HepG2 (cell line): ENCODE results near the gene HIPK2. TPM values are rescaled to one million over a fixed set of nuclear protein-coding genes. Genes with fewer than 3 reads are reported as not detected.

Source experiments
- ATAC-seq: fragments of 200-7000 bp; cut with Tn5 transposase; 3 replicates; pipeline ENCODE4 v1.9.1; 2020; ENCODE audit warnings: mild to moderate bottlenecking, moderate library complexity
- BruUV-seq: library from RNA; stranded (reverse); fragments of 400-500 nt; replicated peaks from 2 replicates; lab custom pipeline; 2021; lab: Mats Ljungman, UMichigan
- CTCF ChIA-PET: fragments of 300-600 bp; formaldehyde crosslinking; extraction: SDS; loops from one replicate; lab custom pipeline; 2021; ENCODE audit warnings: low total read pairs, inconsistent platforms, low intra/inter-chr PET ratio; lab: Yijun Ruan, JAX
- POLR2A ChIA-PET: fragments of 350-600 bp; sonication (Branson Sonifier 250); formaldehyde crosslinking; loops from one replicate; lab custom pipeline; 2020; ENCODE audit warnings: antibody characterized with exemption, inconsistent platforms; lab: Yijun Ruan, JAX
- DNase-seq: peaks from one replicate; pipeline ENCODE4 v3.0.0-alpha.2; 2015; ENCODE audit warnings: low spot score
- FAIRE-seq: peaks from 3 replicates; lab custom pipeline; 2011; peaks lifted over from hg19 to GRCh38; lab: Jason Lieb, UNC
- H2AFZ ChIP-seq: one replicate; pipeline ENCODE4 v1.6.1; 2011; ENCODE audit warnings: low read length, inconsistent platforms
- H3K27ac ChIP-seq: fragments of 300-600 bp; 3 replicates; pipeline ENCODE4 v1.8.0; 2011; ENCODE audit warnings: mixed run types, mild to moderate bottlenecking, mixed read lengths, low read length, inconsistent platforms; ENCODE audit not compliant: insufficient read depth; ENCODE audit errors: extremely low read length
- H3K27me3 ChIP-seq, 2 experiments: fragments of 200-600 bp in 1 of 2; 2 replicates in 1 of 2; 3 replicates in 1 of 2; pipeline versions ENCODE4 v1.6.0 to v1.8.0; 2011; ENCODE audit warnings: low read length in 2 of 2, mild to moderate bottlenecking in 2 of 2, moderate library complexity in 2 of 2, inconsistent platforms in 1 of 2; ENCODE audit not compliant: insufficient read depth in 2 of 2, control insufficient read depth in 1 of 2
- H3K36me3 ChIP-seq, 2 experiments: fragments of 200-600 bp in 1 of 2; replicated peaks in 1 of 2; 2 replicates in 1 of 2; 3 replicates in 1 of 2; pipeline versions ENCODE4 v1.5.1 to v1.8.0; 2011; ENCODE audit warnings: low read length in 2 of 2, inconsistent platforms in 1 of 2; ENCODE audit not compliant: insufficient read depth in 2 of 2, control insufficient read depth in 1 of 2
- H3K4me1 ChIP-seq: 2 replicates; pipeline ENCODE4 v1.5.1; 2012; ENCODE audit warnings: low read length, inconsistent platforms; ENCODE audit not compliant: insufficient read depth
- H3K4me2 ChIP-seq: 2 replicates; pipeline ENCODE4 v1.6.0; 2011; ENCODE audit warnings: low read depth, low read length, inconsistent platforms
- H3K4me3 ChIP-seq, 3 experiments: fragments of 200-600 bp in 1 of 3; sonication (generic), shearing (Covaris generic) in 1 of 3; replicated peaks in 1 of 3; 2 replicates each; pipeline ENCODE4 v1.5.1; 2011 to 2016; ENCODE audit warnings: low read length in 3 of 3, inconsistent platforms in 2 of 3, low read depth in 2 of 3, mild to moderate bottlenecking in 2 of 3, control low read depth in 1 of 3, mixed read lengths in 1 of 3; ENCODE audit not compliant: insufficient read depth in 1 of 3
- H3K79me2 ChIP-seq: one replicate; pipeline ENCODE4 v1.6.1; 2011; ENCODE audit warnings: low read length, inconsistent platforms; ENCODE audit not compliant: insufficient read depth
- H3K9ac ChIP-seq: 2 replicates; pipeline ENCODE4 v1.6.0; 2011; ENCODE audit warnings: mild to moderate bottlenecking, low read depth, low read length, inconsistent platforms; ENCODE audit not compliant: insufficient read depth
- H3K9me3 ChIP-seq: 2 replicates; pipeline ENCODE4 v1.5.1; 2012; ENCODE audit warnings: mild to moderate bottlenecking, low read length
- H4K20me1 ChIP-seq: 2 replicates; pipeline ENCODE4 v1.6.0; 2011; ENCODE audit warnings: inconsistent platforms, mild to moderate bottlenecking, low read length, moderate library complexity; ENCODE audit not compliant: insufficient read depth
- CTCF ChIP-seq: sonication (generic); formaldehyde crosslinking; IDR thresholded peaks from 2 replicates; pipeline ENCODE4 v1.5.0; 2020; ENCODE audit warnings: mild to moderate bottlenecking, missing genetic modification reagents, moderate library complexity
- DR1 ChIP-seq: sonication (generic); formaldehyde crosslinking; IDR thresholded peaks from 2 replicates; pipeline ENCODE4 v1.8.0; 2021; ENCODE audit warnings: mild to moderate bottlenecking, missing genetic modification reagents, inconsistent platforms
- GATAD1 ChIP-seq: IDR thresholded peaks from 2 replicates; pipeline ENCODE4 v1.6.1; 2016; ENCODE audit warnings: missing genetic modification reagents, missing compliant biosample characterization
- HDAC2 ChIP-seq: sonication (generic); formaldehyde crosslinking; IDR thresholded peaks from 2 replicates; pipeline ENCODE4 v1.4.0; 2020; ENCODE audit warnings: missing genetic modification reagents
- JUND ChIP-seq: sonication (generic); formaldehyde crosslinking; IDR thresholded peaks from 2 replicates; pipeline ENCODE4 v1.8.0; 2022; ENCODE audit warnings: mild to moderate bottlenecking, missing genetic modification reagents
- KDM3A ChIP-seq: IDR thresholded peaks from 2 replicates; pipeline ENCODE4 v1.6.1; 2018; ENCODE audit warnings: low read depth, missing compliant biosample characterization
- LBX2 ChIP-seq: sonication (generic); formaldehyde crosslinking; IDR thresholded peaks from 2 replicates; pipeline ENCODE4 v1.5.0; 2020; ENCODE audit warnings: missing genetic modification reagents, mild to moderate bottlenecking, borderline replicate concordance
- RBM39 ChIP-seq: fragments of 200-400 bp; formaldehyde crosslinking; IDR thresholded peaks from one replicate; pipeline ENCODE4 v1.6.1; 2018; ENCODE audit warnings: antibody characterized with exemption, mild to moderate bottlenecking, low read depth, low read length; ENCODE audit not compliant: poor library complexity, severe bottlenecking
- SCMH1 ChIP-seq: sonication (generic); formaldehyde crosslinking; IDR thresholded peaks from 2 replicates; pipeline ENCODE4 v1.9.0; 2021; ENCODE audit warnings: missing genetic modification reagents, mild to moderate bottlenecking, borderline replicate concordance
- TP53 ChIP-seq: sonication (generic); formaldehyde crosslinking; conservative IDR thresholded peaks from 2 replicates; pipeline ENCODE4 v1.4.0; 2020; ENCODE audit warnings: missing genetic modification reagents
- ZBTB34 ChIP-seq: sonication (generic); formaldehyde crosslinking; IDR thresholded peaks from 2 replicates; pipeline ENCODE4 v1.8.0; 2022; ENCODE audit warnings: mild to moderate bottlenecking, missing genetic modification reagents
- ZBTB39 ChIP-seq: sonication (generic); formaldehyde crosslinking; IDR thresholded peaks from 2 replicates; pipeline ENCODE4 v1.5.0; 2020; ENCODE audit warnings: missing genetic modification reagents
- WGBS: methylation state at CpG from one replicate; pipeline ENCODE4 v1.1.6; 2017; ENCODE audit warnings: low lambda C conversion rate; 5-methylcytosine and 5-hydroxymethylcytosine counted together
- in situ Hi-C: cut with HindIII; loops from 2 replicates; pipeline ENCODE4 v1.10.0; 2017; ENCODE audit warnings: low pct_unique_long_range_greater_than_20kb; ENCODE audit not compliant: extremely low pct_ligation_motif_present
- intact Hi-C: fragments of 100-400 bp; cut with micrococcal nuclease; formaldehyde crosslinking; loops from one replicate; pipeline ENCODE4 v1.10.0; 2022; ENCODE audit not compliant: unreplicated experiment
- polyA plus RNA-seq, 8 experiments: library from polyadenylated mRNA; depleted of rRNA in 3 of 8; stranded (reverse) in 7 of 8; unstranded in 1 of 8; fragments of >200 nt; fragmentation: Illumina TruSeq in 4 of 8; extraction: Trizol in 4 of 8; gene quantifications; 2 replicates each; pipeline versions ENCODE4 v1.2.1 to v1.2.3, GENCODE V29; 2011 to 2016; ENCODE audit warnings: low read depth in 4 of 8, missing spikeins in 1 of 8, mixed read lengths in 1 of 8; ENCODE audit not compliant: insufficient read depth in 1 of 8
- total RNA-seq, 5 experiments: library from RNA; depleted of rRNA; stranded (reverse); fragments of >200 nt; fragmentation: Illumina TruSeq; extraction: Trizol; gene quantifications; 2 replicates each; pipeline ENCODE4 v1.2.3, GENCODE V29; 2016; ENCODE audit warnings: low read depth in 1 of 5

Gene HIPK2
- total and polyA plus RNA-seq, 2 of the 13 experiments (the other 11 are each of a cell fraction or from before 2014, with no cell fraction given) = 14.4 to 20.2 TPM

GRCh38 chr7:139673762-139674161, 104.0 kb downstream of the HIPK2 start:
- Histone ChIP-seq H3K4me3 (no peak overlapping the region), H3K9ac (no peak overlapping the region), H3K36me3 (peaks cover 1 to 9% of the 10 kb centered on the region in 2 experiments; a peak in 2 of 5 replicates), H3K79me2 (peaks cover 14% of the 10 kb centered on the region), H2AFZ (no peak overlapping the region), H4K20me1 (no peaks in the 10 kb centered on the region), H3K4me1 (peaks cover 61% of the 10 kb centered on the region), H3K27me3 (no peaks in the 10 kb centered on the region), H3K4me2 (no peak overlapping the region), H3K9me3 (no peaks in the 10 kb centered on the region), H3K27ac (peak overlapping the region; percentile 87)
- ATAC-seq (no peak), FAIRE-seq (no peak), DNase-seq (no peak)
- BruUV-seq = no TSS peak
- ChIA-PET POLR2A (interaction anchor here (0.6 to 3.3 kb wide), 4 partner anchors 11 to 314 kb away, joined by 3 to 15 read pairs (median 6); partner anchors contain the start of gene LUC7L2), CTCF (no interaction called here)
- 95% methylated on average over 6 of the region's 6 CpGs for WGBS
- in situ Hi-C loops (no loop called here), intact Hi-C loops (loop anchor here (2.0 kb wide), 1 partner anchor 67 kb away; no protein-coding TSS in a partner anchor)
- TF ChIP-seq DR1 (no peak), SCMH1 (CRISPR knock-in tag) (no peak)

- H3K27me3 ChIP-seq = no peaks in the 10 kb centered on the region
- CTCF ChIA-PET = no interaction called here
- DNase-seq = no peak
- H3K27ac ChIP-seq = peak overlapping the region; percentile 87
- no peak overlapping the region for H2AFZ ChIP-seq
- POLR2A ChIA-PET = interaction anchor here (0.6 to 3.3 kb wide), 3 partner anchors 11 to 88 kb away, joined by 3 to 15 read pairs (median 9); no protein-coding TSS in a partner anchor
- no peaks in the 10 kb centered on the region for H4K20me1 ChIP-seq
- peaks cover 14% of the 10 kb centered on the region for H3K79me2 ChIP-seq
- no peak for FAIRE-seq
- no TSS peak for BruUV-seq
- intact Hi-C loops (no loop called here), in situ Hi-C loops (no loop called here)
- no peak overlapping the region; the same call in 1 of the 2 replicates for H3K4me2 ChIP-seq
- no peak overlapping the region for H3K4me3 ChIP-seq
- H3K9ac ChIP-seq = no peak overlapping the region
- 90% methylated on average over 5 of the region's 5 CpGs for WGBS
- no peaks in the 10 kb centered on the region for H3K9me3 ChIP-seq
- peaks cover 1 to 9% of the 10 kb centered on the region in 2 experiments; a peak in 2 of 5 replicates for H3K36me3 ChIP-seq
- ATAC-seq = no peak
- peaks cover 60% of the 10 kb centered on the region for H3K4me1 ChIP-seq
- TF ChIP-seq TP53 = no peak
- no peak for TF ChIP-seq RBM39
- no peak for TF ChIP-seq ZBTB39 (CRISPR knock-in tag)
- TF ChIP-seq JUND (CRISPR knock-in tag) = no peak
- TF ChIP-seq HDAC2 (CRISPR knock-in tag) = 0 out of 2 replicates have a peak, but pooled peaks have one; percentile 17
- no peak for TF ChIP-seq GATAD1 (CRISPR knock-in tag)
- no peak for TF ChIP-seq ZBTB34 (CRISPR knock-in tag)
- TF ChIP-seq KDM3A = no peak
- no peak for TF ChIP-seq LBX2 (CRISPR knock-in tag)
- no peak for TF ChIP-seq CTCF (CRISPR knock-in tag)
These were observed 104.6 kb downstream of the HIPK2 start for GRCh38 chr7:139673230-139673629.
